Gastroesophageal sphincter (tissue), 4 donors: ENCODE data around the gene LDLRAD1. TPM values are rescaled to one million over a fixed set of nuclear protein-coding genes. Genes with fewer than 3 reads are reported as not detected.
"Not testable (repeated sequence)": the region's sequence is repeated elsewhere in the genome, so short reads cannot be mapped to it uniquely, and the experiment has no call there.

Experiments used
- ATAC-seq: fragments of 150-250 bp; one replicate; pipeline ENCODE4 v1.9.1; 2016; ENCODE audit warnings: mild to moderate bottlenecking, moderate library complexity
- H3K27ac ChIP-seq, 4 donors: fragments of 200-600 bp; sonication (generic) in 3 of 4; 1 replicate in 3 of 4; 2 replicates in 1 of 4; pipeline ENCODE4 v1.5.1; 2016 to 2019
- H3K27me3 ChIP-seq: fragments of 200-600 bp; sonication (generic); one replicate; pipeline ENCODE4 v1.5.1; 2019
- H3K36me3 ChIP-seq, 2 donors: fragments of 200-600 bp; sonication (generic); one replicate each; pipeline ENCODE4 v1.5.1; 2019; ENCODE audit warnings: control low read depth in 1 of 2
- H3K4me1 ChIP-seq, 3 donors: fragments of 200-600 bp; sonication (generic); 1 replicate in 2 of 3; 2 replicates in 1 of 3; pipeline ENCODE4 v1.5.1; 2016 to 2019; ENCODE audit warnings: control low read depth in 2 of 3
- H3K4me3 ChIP-seq, 2 donors: fragments of 200-600 bp; sonication (generic); one replicate each; pipeline ENCODE4 v1.5.1; 2019; ENCODE audit warnings: mild to moderate bottlenecking in 1 of 2, moderate library complexity in 1 of 2
- H3K9me3 ChIP-seq, 3 donors: fragments of 200-600 bp; sonication (generic); one replicate each; pipeline ENCODE4 v1.5.1; 2017 to 2019; ENCODE audit warnings: control low read depth in 2 of 3
- EP300 ChIP-seq: sonication (generic); formaldehyde crosslinking; IDR thresholded peaks from one replicate; pipeline ENCODE4 v1.6.1; 2017; ENCODE audit warnings: antibody characterized with exemption, mild to moderate bottlenecking
- POLR2A ChIP-seq, 2 donors: fragments of 450-650 bp; IDR thresholded peaks; one replicate each; pipeline ENCODE4 v1.6.1; 2017; ENCODE audit warnings: antibody characterized with exemption in 2 of 2, mild to moderate bottlenecking in 2 of 2, moderate library complexity in 1 of 2
- POLR2AphosphoS5 ChIP-seq: sonication (generic); formaldehyde crosslinking; IDR thresholded peaks from one replicate; pipeline ENCODE4 v1.6.1; 2017; ENCODE audit warnings: antibody characterized with exemption
- WGBS, 2 donors: methylation state at CpG; one replicate each; pipeline ENCODE4 v1.1.5; 2018; ENCODE audit warnings: low coverage in 1 of 2; 5-methylcytosine and 5-hydroxymethylcytosine counted together
- total RNA-seq, 4 donors: library from RNA; depleted of rRNA; stranded (reverse); fragments of >200 nt; gene quantifications; one replicate each; pipeline ENCODE4 v1.1.0, GENCODE V29; 2016
- TF ChIP-seq, protein P1 (sequence below), 4 experiments: fragments of 200-600 bp in 2 of 4; fragments of 450-650 bp in 2 of 4; sonication (generic) in 1 of 4; IDR thresholded peaks; one replicate each; pipeline ENCODE4 v1.5.1; 2017 to 2019; ENCODE audit warnings: antibody characterized with exemption in 4 of 4, mild to moderate bottlenecking in 2 of 4, moderate library complexity in 2 of 4

LDLRAD1 gene
- total RNA-seq, 4 donors from 2014 or later = not detected

DNA sequence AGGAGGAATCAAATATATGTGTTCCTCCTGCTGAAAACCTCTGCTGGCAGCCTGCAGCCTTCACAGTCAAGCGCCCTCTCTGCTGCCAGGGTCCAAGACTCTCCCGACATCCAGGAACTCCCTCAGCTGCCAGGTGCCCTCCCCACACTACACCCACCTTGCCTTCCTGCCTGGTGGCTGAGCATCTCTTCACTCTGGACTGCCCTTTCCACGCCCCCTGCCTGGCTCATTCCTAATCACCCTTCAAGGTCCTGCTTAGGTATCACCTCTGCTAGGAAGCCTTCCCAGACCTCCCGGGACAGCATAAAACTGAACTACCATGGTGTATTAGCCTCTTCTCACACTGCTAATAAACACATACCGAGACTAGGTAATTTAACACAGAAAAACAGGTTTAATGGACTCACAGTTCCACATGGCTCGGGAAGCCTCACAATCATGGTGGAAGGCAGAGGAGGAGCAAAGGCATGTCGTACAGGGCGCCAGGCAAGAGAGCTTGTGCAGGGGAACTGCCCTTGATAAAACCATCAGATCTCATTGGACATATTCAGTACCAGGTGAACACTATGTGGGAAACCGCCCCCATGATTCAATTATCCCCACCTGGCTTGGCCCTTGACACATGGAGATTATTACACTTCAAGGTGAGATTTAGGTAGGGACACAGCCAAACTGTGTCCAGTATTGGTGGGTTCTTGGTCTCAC lies 15.3 kb downstream of the LDLRAD1 start:
- no peak for ATAC-seq
- H3K9me3 ChIP-seq = no peaks in the 10 kb centered on the region
- no peak overlapping the region for H3K27ac ChIP-seq
- no peak for TF ChIP-seq EP300
- no peak for TF ChIP-seq POLR2A (IDR thresholded peaks at IDR 0.05)
- TF ChIP-seq, protein P1, sequence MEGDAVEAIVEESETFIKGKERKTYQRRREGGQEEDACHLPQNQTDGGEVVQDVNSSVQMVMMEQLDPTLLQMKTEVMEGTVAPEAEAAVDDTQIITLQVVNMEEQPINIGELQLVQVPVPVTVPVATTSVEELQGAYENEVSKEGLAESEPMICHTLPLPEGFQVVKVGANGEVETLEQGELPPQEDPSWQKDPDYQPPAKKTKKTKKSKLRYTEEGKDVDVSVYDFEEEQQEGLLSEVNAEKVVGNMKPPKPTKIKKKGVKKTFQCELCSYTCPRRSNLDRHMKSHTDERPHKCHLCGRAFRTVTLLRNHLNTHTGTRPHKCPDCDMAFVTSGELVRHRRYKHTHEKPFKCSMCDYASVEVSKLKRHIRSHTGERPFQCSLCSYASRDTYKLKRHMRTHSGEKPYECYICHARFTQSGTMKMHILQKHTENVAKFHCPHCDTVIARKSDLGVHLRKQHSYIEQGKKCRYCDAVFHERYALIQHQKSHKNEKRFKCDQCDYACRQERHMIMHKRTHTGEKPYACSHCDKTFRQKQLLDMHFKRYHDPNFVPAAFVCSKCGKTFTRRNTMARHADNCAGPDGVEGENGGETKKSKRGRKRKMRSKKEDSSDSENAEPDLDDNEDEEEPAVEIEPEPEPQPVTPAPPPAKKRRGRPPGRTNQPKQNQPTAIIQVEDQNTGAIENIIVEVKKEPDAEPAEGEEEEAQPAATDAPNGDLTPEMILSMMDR (IDR thresholded peaks at IDR 0.05) = no peak
- no peak for TF ChIP-seq POLR2AphosphoS5
- H3K4me3 ChIP-seq = no peak overlapping the region
- H3K36me3 ChIP-seq = no peaks in the 10 kb centered on the region
- WGBS, 2 donors = 56 to 93% methylated on average over 2 to 6 of the region's 9 CpGs
- no peaks in the 10 kb centered on the region for H3K4me1 ChIP-seq
- peaks cover under 1% of the 10 kb centered on the region for H3K27me3 ChIP-seq

- ATAC-seq = no peak
- Histone ChIP-seq H3K27ac (no peak overlapping the region), H3K27me3 (no peaks in the 10 kb centered on the region), H3K4me1 (no peaks in the 10 kb centered on the region), H3K36me3 (no peaks in the 10 kb centered on the region), H3K4me3 (no peak overlapping the region), H3K9me3 (no peaks in the 10 kb centered on the region)
- 80% methylated on average over 1 of the region's 3 CpGs; no CpG with 5 or more reads in 1 of the 2 donors for WGBS, 2 donors
- TF ChIP-seq, protein P1 (IDR thresholded peaks at IDR 0.05) = no peak
- TF ChIP-seq EP300 (no peak), POLR2A (IDR thresholded peaks at IDR 0.05) (no peak), POLR2AphosphoS5 (no peak)
Observed at GRCh38 chr1:54001591-54001990, 16.4 kb downstream of the LDLRAD1 start.

DNA sequence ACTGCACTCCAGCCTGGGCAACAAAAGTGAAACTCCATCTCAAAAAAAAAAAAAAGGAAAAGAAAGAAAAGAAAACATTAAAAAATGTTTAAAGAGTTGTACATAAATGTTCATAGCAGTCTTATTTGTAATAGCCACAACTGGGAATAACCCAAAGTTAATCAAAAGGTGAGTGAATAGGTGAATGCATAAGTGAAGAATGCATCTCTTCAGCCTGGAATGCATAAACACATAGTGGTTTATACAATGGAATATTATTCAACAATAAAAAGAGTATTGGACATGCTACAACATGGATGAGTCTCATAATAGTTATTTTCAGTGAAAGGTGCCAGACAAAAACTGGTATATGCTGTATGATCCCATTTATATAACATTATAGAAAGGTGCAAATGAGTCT lies 18.1 kb downstream of the LDLRAD1 start:
- TF ChIP-seq, protein P1 (IDR thresholded peaks at IDR 0.05) = no peak
- TF ChIP-seq EP300 (no peak), POLR2A (IDR thresholded peaks at IDR 0.05) (no peak), POLR2AphosphoS5 (no peak)
- no peaks in the 10 kb centered on the region for H3K36me3 ChIP-seq
- H3K9me3 ChIP-seq = no peaks in the 10 kb centered on the region
- H3K4me1 ChIP-seq = no peaks in the 10 kb centered on the region
- no peak for ATAC-seq
- no peak overlapping the region for H3K27ac ChIP-seq
- H3K4me3 ChIP-seq = no peak overlapping the region
- H3K27me3 ChIP-seq = no peaks in the 10 kb centered on the region

DNA sequence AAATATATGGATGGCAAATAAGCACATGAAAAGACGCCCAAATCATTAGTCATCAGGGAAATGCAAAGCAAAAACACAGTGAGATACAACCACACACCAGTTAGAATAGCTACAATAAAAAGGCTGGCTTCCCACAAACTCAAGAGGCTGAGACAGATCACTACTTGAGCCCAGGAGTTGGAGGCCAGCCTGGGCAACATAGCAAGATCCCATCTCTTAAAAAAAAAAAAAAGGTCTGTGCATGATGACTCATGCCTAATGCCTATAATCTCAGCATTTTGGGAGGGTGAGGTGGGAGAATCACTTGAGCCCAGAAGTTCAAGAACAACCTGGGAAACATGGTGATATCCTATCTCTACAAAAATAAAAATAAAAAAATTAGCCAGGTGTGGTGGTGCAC lies 19.8 kb downstream of the LDLRAD1 start:
- H3K27ac ChIP-seq = no peak overlapping the region
- TF ChIP-seq EP300 = no peak
- TF ChIP-seq POLR2A (IDR thresholded peaks at IDR 0.05) = no peak
- TF ChIP-seq, protein P1 (IDR thresholded peaks at IDR 0.05) = no peak
- TF ChIP-seq POLR2AphosphoS5 = no peak
- H3K27me3 ChIP-seq = no peaks in the 10 kb centered on the region
- 86 to 100% methylated on average over 1 of the region's 1 CpG for WGBS, 2 donors
- H3K4me3 ChIP-seq = no peak overlapping the region
- H3K4me1 ChIP-seq = no peaks in the 10 kb centered on the region
- H3K36me3 ChIP-seq = no peaks in the 10 kb centered on the region
- H3K9me3 ChIP-seq = no peaks in the 10 kb centered on the region
- no peak for ATAC-seq

DNA sequence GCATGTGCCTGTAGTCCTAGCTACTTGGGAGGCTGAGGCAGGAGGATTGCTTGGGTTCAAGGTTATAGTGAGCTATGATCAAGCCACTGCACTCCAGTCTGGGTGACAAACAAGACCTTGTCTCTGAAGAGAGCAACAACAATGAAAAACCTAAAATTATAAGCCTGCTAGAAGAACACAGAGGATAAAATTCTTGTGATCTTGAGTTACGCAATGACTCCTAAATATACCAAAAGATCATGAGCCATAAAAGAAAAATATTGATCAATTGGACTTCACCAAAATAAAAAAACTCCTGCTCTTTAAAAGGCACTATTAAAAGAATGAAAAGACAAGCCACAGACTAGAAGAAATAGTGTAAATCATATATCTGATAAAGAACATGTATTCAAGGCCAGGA lies 22.3 kb downstream of the LDLRAD1 start:
- H3K4me1 ChIP-seq = no peaks in the 10 kb centered on the region
- no peaks in the 10 kb centered on the region for H3K27me3 ChIP-seq
- H3K9me3 ChIP-seq = no peaks in the 10 kb centered on the region
- no peak overlapping the region for H3K27ac ChIP-seq
- no peak overlapping the region for H3K4me3 ChIP-seq
- no peaks in the 10 kb centered on the region for H3K36me3 ChIP-seq
- ATAC-seq = no peak
- TF ChIP-seq, protein P1 (IDR thresholded peaks at IDR 0.05) = no peak
- TF ChIP-seq POLR2A (IDR thresholded peaks at IDR 0.05) (no peak), POLR2AphosphoS5 (no peak), EP300 (no peak)
- 83 to 100% methylated on average over 1 of the region's 1 CpG for WGBS, 2 donors

DNA sequence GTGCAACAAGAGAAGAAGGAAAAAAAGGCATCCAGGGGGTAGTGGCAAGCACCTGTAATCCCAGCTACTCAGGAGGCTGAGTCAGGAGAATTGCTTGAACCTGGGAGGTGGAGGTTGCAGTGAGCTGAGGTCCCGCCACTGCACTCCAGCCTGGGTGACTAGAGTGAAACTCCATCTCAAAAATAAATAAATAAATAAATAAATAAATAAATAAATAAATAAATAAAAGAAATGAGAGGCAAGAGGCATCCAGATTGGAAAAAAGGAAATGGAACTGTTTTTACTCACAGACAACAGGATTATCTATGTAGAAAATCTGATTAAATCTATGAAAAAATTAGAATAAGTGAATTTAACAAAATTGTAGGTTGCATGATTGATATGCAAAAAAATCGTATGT lies 23.5 kb downstream of the LDLRAD1 start:
- H3K27me3 ChIP-seq, ATAC-seq, H3K4me1 ChIP-seq, H3K4me3 ChIP-seq, H3K9me3 ChIP-seq, H3K27ac ChIP-seq, H3K36me3 ChIP-seq: not testable (repeated sequence)
- 77 to 88% methylated on average over 1 to 2 of the region's 2 CpGs for WGBS, 2 donors
